Measurements from ENCODE around the gene CTNND2. TPM values are rescaled to one million over a fixed set of nuclear protein-coding genes. Genes with fewer than 3 reads are reported as not detected.

The CTNND2 gene
- total and polyA plus RNA-seq, 9 of the 15 experiments (the other 6 are each of a cell fraction or from before 2014, with no cell fraction given): 0.03 to 0.35 TPM; not detected in 7

- ChIA-PET CTCF (ENCODE audit: low intra/inter-chr PET ratio) (no interaction called here), POLR2A (no interaction called here)
- Histone ChIP-seq H3K4me1 (replicated peaks in 1 of 2; ENCODE audit: control insufficient read depth in 2 of 2, insufficient read depth in 2 of 2, low read length in 2 of 2) (no peaks in the 10 kb centered on the region), H3K4me3 (no peak overlapping the region), H3K36me3 (ENCODE audit: control insufficient read depth, insufficient read depth, low read length) (no peaks in the 10 kb centered on the region), H3K9ac (ENCODE audit: insufficient read depth in 1 of 2, low read depth in 2 of 2, low read length in 2 of 2) (no peak overlapping the region), H3K27ac (ENCODE audit: extremely low read depth, low read depth, low read length) (no peak overlapping the region), H3K4me2 (ENCODE audit: insufficient read depth, low read length) (no peak overlapping the region), H3K27me3 (ENCODE audit: control insufficient read depth in 2 of 2, insufficient read depth in 2 of 2, low read length in 2 of 2) (no peaks in the 10 kb centered on the region), H4K20me1 (replicated peaks; ENCODE audit: control insufficient read depth, insufficient read depth, low read length) (no peaks in the 10 kb centered on the region), H3K9me1 (ENCODE audit: control insufficient read depth, insufficient read depth, low read length) (no peaks in the 10 kb centered on the region), H3K79me2 (ENCODE audit: control insufficient read depth, insufficient read depth, low read length) (no peaks in the 10 kb centered on the region), H2AFZ (ENCODE audit: low read depth, low read length) (no peak overlapping the region), H3K9me3 (replicated peaks; ENCODE audit: control insufficient read depth, insufficient read depth, low read depth, low read length) (no peaks in the 10 kb centered on the region)
- BruUV-seq (replicated peaks): no TSS peak
- no peak for FAIRE-seq
- 0% methylated on average over 4 of the region's 4 CpGs for WGBS (ENCODE audit: insufficient coverage, low coverage, missing lambda C conversion rate)
- DNase-seq (ENCODE audit: extremely low read depth in 1 of 4, low spot score in 3 of 4): no peak
- intact Hi-C loops (cut with micrococcal nuclease): no loop called here
- ATAC-seq: no peak
- in situ Hi-C loops (cut with MboI): no loop called here
- TF ChIP-seq RERE (CRISPR knock-in tag; IDR thresholded peaks at IDR 0.05; ENCODE audit: borderline replicate concordance) (no peak), MTF1 (CRISPR knock-in tag; IDR thresholded peaks at IDR 0.05; ENCODE audit: borderline replicate concordance) (no peak), ZBTB12 (CRISPR knock-in tag; IDR thresholded peaks at IDR 0.05) (no peak), ZMIZ1 (IDR thresholded peaks at IDR 0.05; ENCODE audit: low read depth in 2 of 2, low read length in 2 of 2) (no peak)
- TF ChIP-seq, protein P1, sequence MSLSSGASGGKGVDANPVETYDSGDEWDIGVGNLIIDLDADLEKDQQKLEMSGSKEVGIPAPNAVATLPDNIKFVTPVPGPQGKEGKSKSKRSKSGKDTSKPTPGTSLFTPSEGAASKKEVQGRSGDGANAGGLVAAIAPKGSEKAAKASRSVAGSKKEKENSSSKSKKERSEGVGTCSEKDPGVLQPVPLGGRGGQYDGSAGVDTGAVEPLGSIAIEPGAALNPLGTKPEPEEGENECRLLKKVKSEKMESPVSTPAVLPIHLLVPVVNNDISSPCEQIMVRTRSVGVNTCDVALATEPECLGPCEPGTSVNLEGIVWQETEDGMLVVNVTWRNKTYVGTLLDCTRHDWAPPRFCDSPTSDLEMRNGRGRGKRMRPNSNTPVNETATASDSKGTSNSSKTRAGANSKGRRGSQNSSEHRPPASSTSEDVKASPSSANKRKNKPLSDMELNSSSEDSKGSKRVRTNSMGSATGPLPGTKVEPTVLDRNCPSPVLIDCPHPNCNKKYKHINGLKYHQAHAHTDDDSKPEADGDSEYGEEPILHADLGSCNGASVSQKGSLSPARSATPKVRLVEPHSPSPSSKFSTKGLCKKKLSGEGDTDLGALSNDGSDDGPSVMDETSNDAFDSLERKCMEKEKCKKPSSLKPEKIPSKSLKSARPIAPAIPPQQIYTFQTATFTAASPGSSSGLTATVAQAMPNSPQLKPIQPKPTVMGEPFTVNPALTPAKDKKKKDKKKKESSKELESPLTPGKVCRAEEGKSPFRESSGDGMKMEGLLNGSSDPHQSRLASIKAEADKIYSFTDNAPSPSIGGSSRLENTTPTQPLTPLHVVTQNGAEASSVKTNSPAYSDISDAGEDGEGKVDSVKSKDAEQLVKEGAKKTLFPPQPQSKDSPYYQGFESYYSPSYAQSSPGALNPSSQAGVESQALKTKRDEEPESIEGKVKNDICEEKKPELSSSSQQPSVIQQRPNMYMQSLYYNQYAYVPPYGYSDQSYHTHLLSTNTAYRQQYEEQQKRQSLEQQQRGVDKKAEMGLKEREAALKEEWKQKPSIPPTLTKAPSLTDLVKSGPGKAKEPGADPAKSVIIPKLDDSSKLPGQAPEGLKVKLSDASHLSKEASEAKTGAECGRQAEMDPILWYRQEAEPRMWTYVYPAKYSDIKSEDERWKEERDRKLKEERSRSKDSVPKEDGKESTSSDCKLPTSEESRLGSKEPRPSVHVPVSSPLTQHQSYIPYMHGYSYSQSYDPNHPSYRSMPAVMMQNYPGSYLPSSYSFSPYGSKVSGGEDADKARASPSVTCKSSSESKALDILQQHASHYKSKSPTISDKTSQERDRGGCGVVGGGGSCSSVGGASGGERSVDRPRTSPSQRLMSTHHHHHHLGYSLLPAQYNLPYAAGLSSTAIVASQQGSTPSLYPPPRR (CRISPR knock-in tag; IDR thresholded peaks at IDR 0.05; ENCODE audit: borderline replicate concordance): no peak
These were observed 380.1 kb downstream of the CTNND2 start for GRCh38 chr5:11524188-11524587.

Data from K562 (cell line).